Prostate gland (tissue), 2 donors: ENCODE results near the gene CACNA1I. TPM values are rescaled to one million over a fixed set of nuclear protein-coding genes. Genes with fewer than 3 reads are reported as not detected.

Experiments
- DNase-seq: peaks from one replicate; pipeline ENCODE4 v3.0.0-alpha.2; 2019; ENCODE audit warnings: low spot score
- H3K27ac ChIP-seq, 2 donors: fragments of 200-600 bp; sonication (generic); 2 replicates each; pipeline ENCODE4 v1.5.1; 2017 to 2019
- H3K27me3 ChIP-seq: fragments of 200-600 bp; sonication (generic); replicated peaks from 2 replicates; pipeline ENCODE4 v1.5.1; 2019; ENCODE audit not compliant: insufficient read depth
- H3K36me3 ChIP-seq, 2 donors: fragments of 200-600 bp; sonication (generic); 1 replicate in 1 of 2; 2 replicates in 1 of 2; pipeline versions ENCODE4 v1.5.1 to v1.8.1; 2017 to 2019
- H3K4me1 ChIP-seq: fragments of 200-600 bp; sonication (generic); replicated peaks from 2 replicates; pipeline ENCODE4 v1.5.1; 2019
- H3K4me3 ChIP-seq, 2 donors: fragments of 200-600 bp; sonication (generic); 2 replicates each; pipeline ENCODE4 v1.5.1; 2017 to 2019
- H3K9me3 ChIP-seq: fragments of 200-600 bp; sonication (generic); 2 replicates; pipeline ENCODE4 v1.5.1; 2017
- POLR2A ChIP-seq: fragments of 450-650 bp; IDR thresholded peaks from one replicate; pipeline ENCODE4 v1.6.1; 2016; ENCODE audit warnings: antibody characterized with exemption, mild to moderate bottlenecking
- POLR2AphosphoS5 ChIP-seq: sonication (generic); formaldehyde crosslinking; IDR thresholded peaks from one replicate; pipeline ENCODE4 v1.6.1; 2017; ENCODE audit warnings: antibody characterized with exemption
- WGBS: methylation state at CpG from one replicate; pipeline ENCODE4 v1.1.5; 2018; 5-methylcytosine and 5-hydroxymethylcytosine counted together
- intact Hi-C: fragments of 100-400 bp; cut with DNase I; formaldehyde crosslinking; loops from one replicate; pipeline ENCODE4 v1.14.2; 2022
- total RNA-seq, 2 donors: library from RNA; depleted of rRNA; stranded (reverse); fragments of >200 nt; gene quantifications; one replicate each; pipeline ENCODE4 v1.1.0, GENCODE V29; 2016
- TF ChIP-seq, protein P1 (sequence below), 4 experiments: fragments of 200-600 bp in 2 of 4; fragments of 450-650 bp in 2 of 4; sonication (generic) in 2 of 4; IDR thresholded peaks; 1 replicate in 3 of 4; 2 replicates in 1 of 4; pipeline ENCODE4 v1.5.1; 2016 to 2019; ENCODE audit warnings: antibody characterized with exemption in 4 of 4, mild to moderate bottlenecking in 2 of 4, moderate library complexity in 2 of 4

Gene CACNA1I
- total RNA-seq, 2 donors from 2014 or later: 0.05 to 0.68 TPM

GRCh38 chr22:39530692-39531331 is 39.7 kb upstream of the CACNA1I start:
- DNase-seq: no peak
- intact Hi-C loops: loop anchor here (5.0 to 10.0 kb wide), 2 partner anchors 511 to 814 kb away; partner anchors contain the start of gene ADSL

GRCh38 chr22:39532215-39533073 is 38.1 kb upstream of the CACNA1I start, which contains the start of gene RPS19BP1:
Gene RPS19BP1 (minus strand): TSS chr22:39532748. CDS start chr22:39532738, 10 bp downstream.
- peak; percentile 100 for DNase-seq
- peak within 1 kb of the TSS; percentile 63 to 94 for H3K4me3 ChIP-seq
- under 1% methylated on average over 57 of the region's 67 CpGs for WGBS
- H3K4me1 ChIP-seq: peaks cover 34% of the 10 kb centered on the region
- H3K36me3 ChIP-seq: peaks cover 0 to 5% of the 10 kb centered on the region in 2 donors
- TF ChIP-seq, protein P1, sequence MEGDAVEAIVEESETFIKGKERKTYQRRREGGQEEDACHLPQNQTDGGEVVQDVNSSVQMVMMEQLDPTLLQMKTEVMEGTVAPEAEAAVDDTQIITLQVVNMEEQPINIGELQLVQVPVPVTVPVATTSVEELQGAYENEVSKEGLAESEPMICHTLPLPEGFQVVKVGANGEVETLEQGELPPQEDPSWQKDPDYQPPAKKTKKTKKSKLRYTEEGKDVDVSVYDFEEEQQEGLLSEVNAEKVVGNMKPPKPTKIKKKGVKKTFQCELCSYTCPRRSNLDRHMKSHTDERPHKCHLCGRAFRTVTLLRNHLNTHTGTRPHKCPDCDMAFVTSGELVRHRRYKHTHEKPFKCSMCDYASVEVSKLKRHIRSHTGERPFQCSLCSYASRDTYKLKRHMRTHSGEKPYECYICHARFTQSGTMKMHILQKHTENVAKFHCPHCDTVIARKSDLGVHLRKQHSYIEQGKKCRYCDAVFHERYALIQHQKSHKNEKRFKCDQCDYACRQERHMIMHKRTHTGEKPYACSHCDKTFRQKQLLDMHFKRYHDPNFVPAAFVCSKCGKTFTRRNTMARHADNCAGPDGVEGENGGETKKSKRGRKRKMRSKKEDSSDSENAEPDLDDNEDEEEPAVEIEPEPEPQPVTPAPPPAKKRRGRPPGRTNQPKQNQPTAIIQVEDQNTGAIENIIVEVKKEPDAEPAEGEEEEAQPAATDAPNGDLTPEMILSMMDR (IDR thresholded peaks at IDR 0.05): peak in 1 of 4 experiments; percentile 20
- peak; percentile 87 for TF ChIP-seq POLR2A
- TF ChIP-seq POLR2AphosphoS5: peak; percentile 100
- H3K27me3 ChIP-seq: no peaks in the 10 kb centered on the region
- H3K9me3 ChIP-seq: no peaks in the 10 kb centered on the region
- H3K27ac ChIP-seq: peak within 1 kb of the TSS; percentile 85 to 90
- intact Hi-C loops: loop anchor here (5.0 to 10.0 kb wide), 2 partner anchors 510 to 812 kb away; partner anchors contain the start of gene ADSL

More at GRCh38 chr22:39530692-39531331, 39.7 kb upstream of the CACNA1I start:
- 45% methylated on average over 9 of the region's 9 CpGs for WGBS
- Histone ChIP-seq H3K4me1 (peaks cover 34% of the 10 kb centered on the region), H3K4me3 (no peak overlapping the region), H3K9me3 (no peaks in the 10 kb centered on the region), H3K36me3 (peaks cover 0 to 5% of the 10 kb centered on the region in 2 donors), H3K27ac (no peak overlapping the region), H3K27me3 (no peaks in the 10 kb centered on the region)
- no peak for TF ChIP-seq POLR2AphosphoS5
- TF ChIP-seq POLR2A: no peak
- TF ChIP-seq, protein P1 (IDR thresholded peaks at IDR 0.05): peak in 1 of 4 experiments; percentile 27

GRCh38 chr22:39534092-39534506 is 36.5 kb upstream of the CACNA1I start:
- WGBS: 86% methylated on average over 12 of the region's 12 CpGs
- peak overlapping the region in 1 of 2 donors; percentile 6 for H3K27ac ChIP-seq
- peaks cover 0 to 5% of the 10 kb centered on the region in 2 donors for H3K36me3 ChIP-seq
- no peaks in the 10 kb centered on the region for H3K27me3 ChIP-seq
- no peaks in the 10 kb centered on the region for H3K9me3 ChIP-seq
- H3K4me3 ChIP-seq: no peak overlapping the region
- no peak for TF ChIP-seq POLR2AphosphoS5
- no peak for TF ChIP-seq POLR2A
- TF ChIP-seq, protein P1 (IDR thresholded peaks at IDR 0.05): no peak
- H3K4me1 ChIP-seq: peaks cover 22% of the 10 kb centered on the region
- DNase-seq: no peak
- intact Hi-C loops: loop anchor here (5.0 to 10.0 kb wide), 2 partner anchors 508 to 811 kb away; partner anchors contain the start of gene ADSL

GRCh38 chr22:39534591-39535356 is 35.8 kb upstream of the CACNA1I start:
- WGBS: 9% methylated on average over 41 of the region's 41 CpGs
- TF ChIP-seq, protein P1 (IDR thresholded peaks at IDR 0.05): peak; percentile 83 to 97 (median 94)
- TF ChIP-seq POLR2AphosphoS5: peak; percentile 59
- TF ChIP-seq POLR2A: no peak
- Histone ChIP-seq H3K27me3 (no peaks in the 10 kb centered on the region), H3K27ac (peak overlapping the region in 1 of 2 donors; percentile 6), H3K4me1 (peaks cover 15% of the 10 kb centered on the region), H3K36me3 (no peaks in the 10 kb centered on the region), H3K4me3 (no peak overlapping the region), H3K9me3 (no peaks in the 10 kb centered on the region)
- peak; percentile 80 for DNase-seq
- intact Hi-C loops: loop anchor here (5.0 to 10.0 kb wide), 3 partner anchors 488 to 810 kb away; partner anchors contain the start of gene ADSL
